Measurements from ENCODE around the gene SAA2. TPM values are rescaled to one million over a fixed set of nuclear protein-coding genes. Genes with fewer than 3 reads are reported as not detected.

The SAA2 gene
- total and polyA plus RNA-seq, 10 of the 15 experiments (the other 5 are each of a cell fraction or from before 2014, with no cell fraction given) = 0.18 to 4.1 (median 0.28) TPM; not detected in 2

GRCh38 chr11:18239655-18240054 is 8.8 kb downstream of the SAA2 start:
- H3K36me3 ChIP-seq (ENCODE audit: control insufficient read depth in 2 of 2, insufficient read depth in 2 of 2, low read length in 1 of 2) = no peaks in the 10 kb centered on the region
- intact Hi-C loops (cut with micrococcal nuclease; ENCODE audit: unreplicated experiment) = loop anchor here (10.0 kb wide), 3 partner anchors 285 to 485 kb away; partner anchors contain the start of genes IGSF22 and TSG101
- 0% methylated on average over 1 of the region's 1 CpG for WGBS (ENCODE audit: insufficient coverage, insufficient replicate concordance, low lambda C conversion rate, missing lambda C conversion rate)
- ChIA-PET RAD21 (ENCODE audit: unreplicated experiment) (no interaction called here), POLR2A (no interaction called here), CTCF (interaction anchor here (0.7 to 0.9 kb wide), 3 partner anchors 41 to 248 kb away, joined by 3 read pairs; no protein-coding TSS in a partner anchor), SMC1A (ENCODE audit: uncharacterized antibody, unreplicated experiment) (interaction anchor here (0.6 kb wide), 1 partner anchor 1092 kb away, joined by 3 read pairs; no protein-coding TSS in a partner anchor)
- FAIRE-seq (no peak), DNase-seq (ENCODE audit: low read depth, low spot score) (no peak), ATAC-seq (no peak)
- no TSS peak for BruUV-seq (replicated peaks)
- H3K4me3 ChIP-seq = no peak overlapping the region
- TF ChIP-seq, protein P1, sequence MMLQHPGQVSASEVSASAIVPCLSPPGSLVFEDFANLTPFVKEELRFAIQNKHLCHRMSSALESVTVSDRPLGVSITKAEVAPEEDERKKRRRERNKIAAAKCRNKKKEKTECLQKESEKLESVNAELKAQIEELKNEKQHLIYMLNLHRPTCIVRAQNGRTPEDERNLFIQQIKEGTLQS (IDR thresholded peaks at IDR 0.05; ENCODE audit: borderline replicate concordance, extremely low read depth, low read depth, low read length) = no peak
- no peak for TF ChIP-seq HDAC6 (IDR thresholded peaks at IDR 0.05; ENCODE audit: unreplicated experiment)
- TF ChIP-seq RAD51 (IDR thresholded peaks at IDR 0.05) = no peak
- no peak for TF ChIP-seq ZNF592 (IDR thresholded peaks at IDR 0.05)
- TF ChIP-seq, protein P2, sequence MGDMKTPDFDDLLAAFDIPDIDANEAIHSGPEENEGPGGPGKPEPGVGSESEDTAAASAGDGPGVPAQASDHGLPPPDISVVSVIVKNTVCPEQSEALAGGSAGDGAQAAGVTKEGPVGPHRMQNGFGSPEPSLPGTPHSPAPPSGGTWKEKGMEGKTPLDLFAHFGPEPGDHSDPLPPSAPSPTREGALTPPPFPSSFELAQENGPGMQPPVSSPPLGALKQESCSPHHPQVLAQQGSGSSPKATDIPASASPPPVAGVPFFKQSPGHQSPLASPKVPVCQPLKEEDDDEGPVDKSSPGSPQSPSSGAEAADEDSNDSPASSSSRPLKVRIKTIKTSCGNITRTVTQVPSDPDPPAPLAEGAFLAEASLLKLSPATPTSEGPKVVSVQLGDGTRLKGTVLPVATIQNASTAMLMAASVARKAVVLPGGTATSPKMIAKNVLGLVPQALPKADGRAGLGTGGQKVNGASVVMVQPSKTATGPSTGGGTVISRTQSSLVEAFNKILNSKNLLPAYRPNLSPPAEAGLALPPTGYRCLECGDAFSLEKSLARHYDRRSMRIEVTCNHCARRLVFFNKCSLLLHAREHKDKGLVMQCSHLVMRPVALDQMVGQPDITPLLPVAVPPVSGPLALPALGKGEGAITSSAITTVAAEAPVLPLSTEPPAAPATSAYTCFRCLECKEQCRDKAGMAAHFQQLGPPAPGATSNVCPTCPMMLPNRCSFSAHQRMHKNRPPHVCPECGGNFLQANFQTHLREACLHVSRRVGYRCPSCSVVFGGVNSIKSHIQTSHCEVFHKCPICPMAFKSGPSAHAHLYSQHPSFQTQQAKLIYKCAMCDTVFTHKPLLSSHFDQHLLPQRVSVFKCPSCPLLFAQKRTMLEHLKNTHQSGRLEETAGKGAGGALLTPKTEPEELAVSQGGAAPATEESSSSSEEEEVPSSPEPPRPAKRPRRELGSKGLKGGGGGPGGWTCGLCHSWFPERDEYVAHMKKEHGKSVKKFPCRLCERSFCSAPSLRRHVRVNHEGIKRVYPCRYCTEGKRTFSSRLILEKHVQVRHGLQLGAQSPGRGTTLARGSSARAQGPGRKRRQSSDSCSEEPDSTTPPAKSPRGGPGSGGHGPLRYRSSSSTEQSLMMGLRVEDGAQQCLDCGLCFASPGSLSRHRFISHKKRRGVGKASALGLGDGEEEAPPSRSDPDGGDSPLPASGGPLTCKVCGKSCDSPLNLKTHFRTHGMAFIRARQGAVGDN (IDR thresholded peaks at IDR 0.05) = no peak
- TF ChIP-seq, protein P3, sequence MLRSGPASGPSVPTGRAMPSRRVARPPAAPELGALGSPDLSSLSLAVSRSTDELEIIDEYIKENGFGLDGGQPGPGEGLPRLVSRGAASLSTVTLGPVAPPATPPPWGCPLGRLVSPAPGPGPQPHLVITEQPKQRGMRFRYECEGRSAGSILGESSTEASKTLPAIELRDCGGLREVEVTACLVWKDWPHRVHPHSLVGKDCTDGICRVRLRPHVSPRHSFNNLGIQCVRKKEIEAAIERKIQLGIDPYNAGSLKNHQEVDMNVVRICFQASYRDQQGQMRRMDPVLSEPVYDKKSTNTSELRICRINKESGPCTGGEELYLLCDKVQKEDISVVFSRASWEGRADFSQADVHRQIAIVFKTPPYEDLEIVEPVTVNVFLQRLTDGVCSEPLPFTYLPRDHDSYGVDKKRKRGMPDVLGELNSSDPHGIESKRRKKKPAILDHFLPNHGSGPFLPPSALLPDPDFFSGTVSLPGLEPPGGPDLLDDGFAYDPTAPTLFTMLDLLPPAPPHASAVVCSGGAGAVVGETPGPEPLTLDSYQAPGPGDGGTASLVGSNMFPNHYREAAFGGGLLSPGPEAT (IDR thresholded peaks at IDR 0.05; ENCODE audit: low read depth) = no peak
- TF ChIP-seq, protein P4, sequence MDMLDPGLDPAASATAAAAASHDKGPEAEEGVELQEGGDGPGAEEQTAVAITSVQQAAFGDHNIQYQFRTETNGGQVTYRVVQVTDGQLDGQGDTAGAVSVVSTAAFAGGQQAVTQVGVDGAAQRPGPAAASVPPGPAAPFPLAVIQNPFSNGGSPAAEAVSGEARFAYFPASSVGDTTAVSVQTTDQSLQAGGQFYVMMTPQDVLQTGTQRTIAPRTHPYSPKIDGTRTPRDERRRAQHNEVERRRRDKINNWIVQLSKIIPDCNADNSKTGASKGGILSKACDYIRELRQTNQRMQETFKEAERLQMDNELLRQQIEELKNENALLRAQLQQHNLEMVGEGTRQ (IDR thresholded peaks at IDR 0.05; ENCODE audit: borderline replicate concordance, low read depth, low read length) = no peak
- H3K9me3 ChIP-seq (replicated peaks; ENCODE audit: control insufficient read depth, insufficient read depth, low read length) = no peaks in the 10 kb centered on the region
- H3K27ac ChIP-seq (ENCODE audit: control insufficient read depth, insufficient read depth) = no peak overlapping the region
- in situ Hi-C loops (cut with MboI) = loop anchor here (5.0 kb wide), 1 partner anchor 158 kb away; no protein-coding TSS in a partner anchor
- H3K4me1 ChIP-seq (ENCODE audit: control insufficient read depth, insufficient read depth, low read length) = peaks cover 5% of the 10 kb centered on the region; the same call in 1 of the 2 replicates
- no peak overlapping the region for H2AFZ ChIP-seq (ENCODE audit: control insufficient read depth, low read depth, low read length)
- no peaks in the 10 kb centered on the region for H3K79me2 ChIP-seq (ENCODE audit: control insufficient read depth, insufficient read depth, low read length)
- H3K4me2 ChIP-seq (ENCODE audit: control insufficient read depth, insufficient read depth) = no peak overlapping the region
- H4K20me1 ChIP-seq (ENCODE audit: control insufficient read depth, insufficient read depth) = no peaks in the 10 kb centered on the region
- H3K9ac ChIP-seq (ENCODE audit: control insufficient read depth, insufficient read depth, low read length) = no peak overlapping the region
- no peaks in the 10 kb centered on the region for H3K27me3 ChIP-seq (replicated peaks in 1 of 2; ENCODE audit: control insufficient read depth in 2 of 2, insufficient read depth in 2 of 2, low read length in 1 of 2)
